HS-27A (cell line): ENCODE data around the gene TRIM8.

Source experiments
- DNase-seq: peaks from one replicate; pipeline ENCODE4 v3.0.0-alpha.2; 2012; ENCODE audit warnings: low read depth, missing footprints

The TRIM8 gene, protein sequence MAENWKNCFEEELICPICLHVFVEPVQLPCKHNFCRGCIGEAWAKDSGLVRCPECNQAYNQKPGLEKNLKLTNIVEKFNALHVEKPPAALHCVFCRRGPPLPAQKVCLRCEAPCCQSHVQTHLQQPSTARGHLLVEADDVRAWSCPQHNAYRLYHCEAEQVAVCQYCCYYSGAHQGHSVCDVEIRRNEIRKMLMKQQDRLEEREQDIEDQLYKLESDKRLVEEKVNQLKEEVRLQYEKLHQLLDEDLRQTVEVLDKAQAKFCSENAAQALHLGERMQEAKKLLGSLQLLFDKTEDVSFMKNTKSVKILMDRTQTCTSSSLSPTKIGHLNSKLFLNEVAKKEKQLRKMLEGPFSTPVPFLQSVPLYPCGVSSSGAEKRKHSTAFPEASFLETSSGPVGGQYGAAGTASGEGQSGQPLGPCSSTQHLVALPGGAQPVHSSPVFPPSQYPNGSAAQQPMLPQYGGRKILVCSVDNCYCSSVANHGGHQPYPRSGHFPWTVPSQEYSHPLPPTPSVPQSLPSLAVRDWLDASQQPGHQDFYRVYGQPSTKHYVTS

GRCh38 chr10:102644066-102644645 is at the start of gene TRIM8:
TSS of gene TRIM8 (plus strand) at chr10:102644479. CDS start at chr10:102644618, 139 bp downstream.
- no peak for DNase-seq

- no peak for DNase-seq
Measured at GRCh38 chr10:102595293-102595692, 49.0 kb upstream of the TRIM8 start.

DNA sequence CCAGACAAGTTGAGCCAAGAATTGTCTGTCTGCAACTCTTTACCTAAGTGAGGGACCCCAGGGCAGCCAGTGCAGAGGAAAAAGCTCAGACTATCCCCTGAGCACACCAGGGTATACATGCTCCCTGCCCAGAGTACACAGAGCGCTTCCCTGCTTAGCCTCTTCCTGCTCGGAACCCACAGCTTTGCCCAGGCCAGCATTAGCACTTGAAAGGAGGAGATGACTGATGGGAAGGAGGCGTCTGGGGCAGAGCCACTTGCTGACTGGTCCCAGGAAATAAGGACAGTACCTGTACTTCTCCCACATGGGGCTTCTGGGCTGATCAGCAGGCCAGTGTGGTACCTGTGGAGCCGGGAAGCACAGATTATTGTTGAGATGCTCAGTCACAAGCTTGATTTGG is 48.4 kb upstream of the TRIM8 start:
- no peak for DNase-seq

DNA sequence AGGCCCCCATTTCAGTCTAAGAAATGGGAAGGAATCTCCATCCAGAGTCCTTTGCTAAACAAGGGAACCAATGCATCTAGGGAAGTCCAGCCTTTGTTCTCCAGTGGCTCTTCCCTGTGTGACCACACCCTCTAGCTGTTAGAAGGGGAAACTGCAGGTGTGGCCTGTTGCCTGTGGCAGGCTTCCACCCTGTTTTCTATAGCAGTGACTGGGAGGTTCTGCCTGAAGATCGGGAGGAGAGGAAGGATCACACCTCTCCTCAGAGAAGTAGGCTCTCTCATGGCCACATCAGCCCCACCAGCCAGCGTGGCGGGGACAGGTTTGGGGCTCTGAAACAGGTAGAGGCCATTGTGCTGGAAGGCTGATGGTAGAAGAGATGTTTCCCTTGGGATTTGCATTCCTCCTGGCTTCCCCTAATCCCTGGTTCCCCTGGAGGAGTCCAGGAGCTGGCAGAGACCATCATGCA is 47.7 kb upstream of the TRIM8 start:
- DNase-seq: no peak

- DNase-seq: no peak
Measured at GRCh38 chr10:102597131-102597991, 46.9 kb upstream of the TRIM8 start.

DNA sequence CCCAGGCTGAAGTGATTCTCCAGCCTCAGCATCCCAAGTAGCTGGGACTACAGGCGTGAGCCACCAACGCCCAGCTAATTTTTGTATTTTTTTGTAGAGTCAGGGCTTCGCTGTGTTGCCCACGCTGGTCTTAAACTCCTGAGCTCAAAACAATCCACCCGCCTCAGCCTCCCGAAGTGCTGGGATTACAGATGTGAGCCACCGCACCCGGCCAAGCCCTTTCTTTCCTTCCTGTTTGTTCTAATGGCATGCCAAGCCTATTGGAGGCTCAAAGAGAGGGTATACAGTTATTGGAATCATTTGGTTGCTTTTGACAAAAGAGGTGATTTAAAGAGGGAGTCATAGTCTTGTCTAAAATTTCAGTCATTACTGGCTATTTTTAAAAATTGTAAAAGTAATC is 46.0 kb upstream of the TRIM8 start:
- DNase-seq: no peak

- no peak for DNase-seq
Measured at GRCh38 chr10:102599565-102600327, 44.5 kb upstream of the TRIM8 start.

- DNase-seq: no peak
Measured at GRCh38 chr10:102600816-102601215, 43.5 kb upstream of the TRIM8 start.

DNA sequence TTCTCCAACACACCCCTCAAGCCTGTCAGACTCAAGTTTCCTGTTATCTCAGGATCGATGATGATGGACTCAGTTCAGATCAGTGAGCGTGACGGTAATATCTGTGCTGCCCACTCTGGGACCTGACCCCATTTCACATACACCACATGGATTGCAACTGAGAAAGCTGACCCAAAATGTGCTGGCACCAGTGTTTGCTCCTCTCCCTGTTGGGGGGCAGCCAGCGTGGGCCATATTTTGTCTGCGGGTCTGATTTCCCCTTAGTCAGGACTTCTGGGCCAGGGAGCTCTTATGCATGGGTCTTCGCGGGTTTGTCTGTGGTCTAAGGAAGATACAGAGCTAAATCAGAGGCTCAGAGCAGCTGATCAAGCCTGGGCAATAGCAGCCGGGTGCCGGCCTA is 42.6 kb upstream of the TRIM8 start:
- no peak for DNase-seq

DNA sequence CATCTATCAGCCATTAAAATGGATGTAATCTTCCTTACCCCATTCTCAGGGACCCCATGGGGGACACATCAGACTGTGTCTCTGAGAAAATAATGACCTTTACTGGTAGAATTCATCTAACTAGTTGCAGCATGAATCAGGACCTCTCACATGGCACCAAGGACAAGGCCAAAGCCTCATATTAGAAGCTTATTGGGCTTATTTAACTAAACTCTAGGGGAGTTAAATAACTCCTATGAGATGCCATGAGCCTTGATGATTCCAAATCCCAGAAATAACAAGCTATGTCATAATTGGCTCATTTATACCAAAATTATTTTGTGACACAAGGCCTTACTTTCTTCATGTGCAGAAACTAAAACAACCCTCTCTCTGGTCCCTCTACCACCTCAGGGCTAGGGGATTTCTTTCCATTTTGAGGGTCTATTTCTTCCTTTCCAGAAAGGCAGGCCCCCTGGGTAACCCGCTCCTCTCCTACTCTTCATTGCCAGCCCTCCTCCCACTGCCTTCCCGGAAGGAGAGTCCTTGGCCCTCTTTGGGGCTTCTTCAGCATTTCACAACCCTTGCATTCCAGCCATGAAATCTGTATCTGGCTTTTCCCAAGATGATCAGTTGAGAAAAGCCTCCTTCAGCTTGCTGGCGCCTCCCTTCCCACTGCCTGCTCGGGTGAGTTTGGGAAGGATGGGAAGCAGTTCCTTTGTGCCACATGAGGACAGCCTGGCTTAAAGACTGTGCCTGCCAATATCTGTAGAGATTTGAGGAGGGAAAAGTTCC is 41.8 kb upstream of the TRIM8 start:
- no peak for DNase-seq

DNA sequence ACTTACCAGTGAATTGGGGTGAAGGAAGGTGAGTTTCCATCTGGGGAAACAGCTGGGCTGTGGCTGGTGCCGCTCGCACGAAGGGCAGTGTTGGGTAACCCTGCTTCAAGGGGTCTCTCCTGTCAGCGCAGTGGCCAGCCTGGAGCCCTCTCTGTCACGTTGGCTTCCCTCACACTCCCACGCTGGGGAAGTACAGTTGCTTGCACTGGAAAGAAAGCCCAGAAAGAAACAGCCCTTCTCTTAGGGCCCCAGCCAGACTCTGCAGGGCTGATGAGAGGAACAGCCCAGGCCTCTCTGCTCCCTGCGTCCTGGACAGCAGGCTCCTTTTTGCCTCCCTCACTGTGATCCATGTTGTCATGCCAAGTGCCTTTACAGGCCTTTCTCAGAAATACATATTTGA is 40.3 kb upstream of the TRIM8 start:
- no peak for DNase-seq

GRCh38 chr10:102604439-102604841 is 39.8 kb upstream of the TRIM8 start:
- no peak for DNase-seq

- no peak for DNase-seq
Measured at GRCh38 chr10:102605712-102606111, 38.6 kb upstream of the TRIM8 start.

- no peak for DNase-seq
Measured at GRCh38 chr10:102608487-102608886, 35.8 kb upstream of the TRIM8 start.

DNA sequence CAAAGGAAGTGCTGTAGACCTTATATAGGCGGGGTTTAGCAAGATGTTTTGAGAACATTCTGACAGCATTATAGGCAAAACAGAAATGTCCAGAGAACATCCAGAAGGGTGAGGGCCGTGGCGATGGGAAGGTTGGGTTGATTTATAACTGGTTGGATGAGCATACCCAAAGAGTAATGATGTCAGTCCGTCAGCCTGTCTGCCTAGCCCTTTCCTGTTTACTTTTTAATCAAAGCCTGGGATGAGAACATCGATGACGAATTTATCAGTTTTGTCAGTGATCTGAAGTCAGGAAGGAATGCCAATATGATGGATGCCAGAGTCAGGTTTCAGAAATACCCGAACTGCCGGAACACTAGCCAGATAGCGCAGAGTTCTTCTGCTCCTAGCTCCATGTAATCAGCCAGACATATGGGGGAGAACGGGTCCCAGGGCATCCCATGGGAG is 33.8 kb upstream of the TRIM8 start:
- no peak for DNase-seq

GRCh38 chr10:102611514-102612087 is 32.7 kb upstream of the TRIM8 start:
- no peak for DNase-seq

DNA sequence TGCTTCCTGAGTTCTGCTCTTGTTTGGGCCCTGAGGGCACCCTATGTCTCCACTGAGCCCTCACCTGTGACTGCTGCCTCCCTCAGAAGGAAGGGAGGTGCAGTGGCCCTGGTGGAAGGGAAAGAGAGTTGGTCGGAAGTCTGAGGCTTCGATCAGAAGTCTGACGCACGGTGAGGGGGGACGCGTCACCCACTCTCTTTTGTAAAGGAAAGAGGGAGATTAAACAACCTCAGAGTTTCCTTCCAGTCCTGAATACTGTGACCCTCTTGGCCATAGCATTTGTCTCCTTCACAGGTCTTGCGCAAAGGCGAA is 31.4 kb upstream of the TRIM8 start:
- DNase-seq: no peak

GRCh38 chr10:102613286-102613685 is 31.0 kb upstream of the TRIM8 start:
- DNase-seq: no peak

- no peak for DNase-seq
Measured at GRCh38 chr10:102613785-102614184, 30.5 kb upstream of the TRIM8 start.

DNA sequence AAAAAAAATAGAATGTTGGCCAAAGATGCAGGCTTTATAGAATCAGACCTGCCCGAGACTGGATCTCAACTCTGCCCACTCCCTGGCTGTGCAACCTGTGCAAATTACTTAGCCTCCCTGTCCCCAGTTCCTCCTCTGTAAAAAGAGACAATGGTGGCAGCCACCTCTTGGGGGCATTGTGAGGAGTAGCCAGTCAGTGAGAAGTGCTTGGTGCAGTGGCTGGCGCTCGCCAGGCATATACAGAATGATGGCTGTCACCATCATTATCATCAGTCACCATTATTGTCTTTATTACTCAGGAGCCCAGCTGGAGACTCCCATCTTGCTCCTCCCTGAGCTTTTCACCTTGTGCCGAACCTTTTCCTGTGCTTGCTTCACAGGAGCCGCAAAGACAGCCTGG is 29.4 kb upstream of the TRIM8 start:
- no peak for DNase-seq

- no peak for DNase-seq
Measured at GRCh38 chr10:102615361-102615760, 28.9 kb upstream of the TRIM8 start.
